Vagina (tissue), 2 donors: ENCODE data around the gene ETV5. TPM values are rescaled to one million over a fixed set of nuclear protein-coding genes. Genes with fewer than 3 reads are reported as not detected.

Experiments used
- DNase-seq, 2 donors: peaks; one replicate each; pipeline ENCODE4 v3.0.0-alpha.2; 2017; ENCODE audit errors: extremely low spot score in 2 of 2
- H3K27ac ChIP-seq: fragments of 200-600 bp; sonication (generic); one replicate; pipeline ENCODE4 v1.5.1; 2019
- H3K27me3 ChIP-seq: fragments of 200-600 bp; sonication (generic); one replicate; pipeline ENCODE4 v1.5.1; 2019
- H3K36me3 ChIP-seq, 2 donors: fragments of 200-600 bp; sonication (generic); one replicate each; pipeline ENCODE4 v1.5.1; 2017 to 2019
- H3K4me1 ChIP-seq: fragments of 200-600 bp; sonication (generic); one replicate; pipeline ENCODE4 v1.5.1; 2019
- H3K4me3 ChIP-seq, 2 donors: fragments of 200-600 bp; sonication (generic); 1 replicate in 1 of 2; 2 replicates in 1 of 2; pipeline ENCODE4 v1.5.1; 2016 to 2019
- H3K9me3 ChIP-seq: fragments of 200-600 bp; sonication (generic); one replicate; pipeline ENCODE4 v1.5.1; 2019
- POLR2A ChIP-seq, 2 donors: fragments of 450-650 bp; IDR thresholded peaks; one replicate each; pipeline ENCODE4 v1.6.1; 2017; ENCODE audit warnings: antibody characterized with exemption in 2 of 2, mild to moderate bottlenecking in 2 of 2, moderate library complexity in 2 of 2
- POLR2AphosphoS5 ChIP-seq, 2 donors: sonication (generic); formaldehyde crosslinking; IDR thresholded peaks; one replicate each; pipeline ENCODE4 v1.9.0; 2017; ENCODE audit warnings: antibody characterized with exemption in 2 of 2, mild to moderate bottlenecking in 2 of 2, low read depth in 1 of 2; ENCODE audit not compliant: insufficient read depth in 1 of 2
- intact Hi-C: fragments of 100-400 bp; cut with DNase I; formaldehyde crosslinking; loops from one replicate; pipeline ENCODE4 v1.15.1; 2023
- total RNA-seq: library from RNA; depleted of rRNA; stranded (reverse); fragments of >200 nt; gene quantifications from one replicate; pipeline ENCODE4 v1.2.3, GENCODE V29; 2016
- TF ChIP-seq, protein P1 (sequence below), 3 experiments: fragments of 450-650 bp in 2 of 3; fragments of 200-600 bp in 1 of 3; sonication (generic) in 1 of 3; IDR thresholded peaks; one replicate each; pipeline ENCODE4 v1.5.1; 2017 to 2019; ENCODE audit warnings: antibody characterized with exemption in 3 of 3, mild to moderate bottlenecking in 2 of 3, moderate library complexity in 2 of 3

ETV5 gene
- total RNA-seq, 1 donor from 2014 or later = 18.4 TPM

GRCh38 chr3:186093271-186093900 is 15.5 kb downstream of the ETV5 start:
- Histone ChIP-seq H3K36me3 (no peaks in the 10 kb centered on the region), H3K27me3 (no peaks in the 10 kb centered on the region), H3K27ac (no peak overlapping the region), H3K4me3 (no peak overlapping the region), H3K4me1 (peaks cover 22% of the 10 kb centered on the region), H3K9me3 (no peaks in the 10 kb centered on the region)
- intact Hi-C loops = loop anchor here (5.0 kb wide), 1 partner anchor 574 kb away; the partner anchor contains the start of gene HRG
- TF ChIP-seq, protein P1, sequence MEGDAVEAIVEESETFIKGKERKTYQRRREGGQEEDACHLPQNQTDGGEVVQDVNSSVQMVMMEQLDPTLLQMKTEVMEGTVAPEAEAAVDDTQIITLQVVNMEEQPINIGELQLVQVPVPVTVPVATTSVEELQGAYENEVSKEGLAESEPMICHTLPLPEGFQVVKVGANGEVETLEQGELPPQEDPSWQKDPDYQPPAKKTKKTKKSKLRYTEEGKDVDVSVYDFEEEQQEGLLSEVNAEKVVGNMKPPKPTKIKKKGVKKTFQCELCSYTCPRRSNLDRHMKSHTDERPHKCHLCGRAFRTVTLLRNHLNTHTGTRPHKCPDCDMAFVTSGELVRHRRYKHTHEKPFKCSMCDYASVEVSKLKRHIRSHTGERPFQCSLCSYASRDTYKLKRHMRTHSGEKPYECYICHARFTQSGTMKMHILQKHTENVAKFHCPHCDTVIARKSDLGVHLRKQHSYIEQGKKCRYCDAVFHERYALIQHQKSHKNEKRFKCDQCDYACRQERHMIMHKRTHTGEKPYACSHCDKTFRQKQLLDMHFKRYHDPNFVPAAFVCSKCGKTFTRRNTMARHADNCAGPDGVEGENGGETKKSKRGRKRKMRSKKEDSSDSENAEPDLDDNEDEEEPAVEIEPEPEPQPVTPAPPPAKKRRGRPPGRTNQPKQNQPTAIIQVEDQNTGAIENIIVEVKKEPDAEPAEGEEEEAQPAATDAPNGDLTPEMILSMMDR (IDR thresholded peaks at IDR 0.05) = no peak
- TF ChIP-seq POLR2AphosphoS5 (IDR thresholded peaks at IDR 0.05; ENCODE audit: insufficient read depth in 1 of 2, low read depth in 1 of 2) (no peak), POLR2A (IDR thresholded peaks at IDR 0.05) (no peak)
- no peak for DNase-seq

- no peaks in the 10 kb centered on the region for H3K27me3 ChIP-seq
- intact Hi-C loops = loop anchor here (5.0 kb wide), 1 partner anchor 575 kb away; the partner anchor contains the start of gene HRG
- H3K4me1 ChIP-seq = peaks cover 14% of the 10 kb centered on the region
- no peaks in the 10 kb centered on the region for H3K36me3 ChIP-seq
- H3K4me3 ChIP-seq = no peak overlapping the region
- TF ChIP-seq POLR2AphosphoS5 (IDR thresholded peaks at IDR 0.05; ENCODE audit: insufficient read depth in 1 of 2, low read depth in 1 of 2) (no peak), POLR2A (IDR thresholded peaks at IDR 0.05) (no peak)
- TF ChIP-seq, protein P1 (IDR thresholded peaks at IDR 0.05) = no peak
- no peak overlapping the region for H3K27ac ChIP-seq
- DNase-seq = no peak
- H3K9me3 ChIP-seq = no peaks in the 10 kb centered on the region
Measured at GRCh38 chr3:186092360-186093070, 16.4 kb downstream of the ETV5 start.

- H3K9me3 ChIP-seq = no peaks in the 10 kb centered on the region
- H3K27me3 ChIP-seq = no peaks in the 10 kb centered on the region
- H3K27ac ChIP-seq = no peak overlapping the region
- intact Hi-C loops = loop anchor here (5.0 kb wide), 1 partner anchor 576 kb away; the partner anchor contains the start of gene HRG
- TF ChIP-seq POLR2A (IDR thresholded peaks at IDR 0.05) (no peak), POLR2AphosphoS5 (IDR thresholded peaks at IDR 0.05; ENCODE audit: insufficient read depth in 1 of 2, low read depth in 1 of 2) (no peak)
- TF ChIP-seq, protein P1 (IDR thresholded peaks at IDR 0.05) = no peak
- H3K4me1 ChIP-seq = no peaks in the 10 kb centered on the region
- DNase-seq = no peak
- H3K36me3 ChIP-seq = no peaks in the 10 kb centered on the region
- H3K4me3 ChIP-seq = no peak overlapping the region
Measured at GRCh38 chr3:186090901-186091300, 18.0 kb downstream of the ETV5 start.

DNA sequence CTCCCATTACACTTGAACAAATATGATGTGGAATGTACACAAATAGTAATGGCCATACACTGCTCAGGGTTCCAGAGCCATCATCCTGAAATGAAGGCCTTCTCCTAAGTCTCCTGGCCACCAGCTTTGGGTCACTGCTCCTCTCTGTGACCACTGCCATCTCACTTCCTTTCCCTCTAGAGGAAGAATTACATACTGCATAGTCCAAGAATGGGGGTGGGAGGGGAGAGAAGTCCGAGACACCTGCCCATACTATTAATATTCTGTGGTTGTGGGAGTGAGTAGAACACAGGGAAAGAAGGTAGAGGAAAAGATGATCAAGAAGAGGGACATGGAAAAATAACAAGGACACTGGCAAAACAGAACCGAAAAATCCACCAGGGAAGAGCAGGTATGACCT is 20.6 kb downstream of the ETV5 start:
- intact Hi-C loops = no loop called here
- no peaks in the 10 kb centered on the region for H3K36me3 ChIP-seq
- no peaks in the 10 kb centered on the region for H3K27me3 ChIP-seq
- no peak overlapping the region for H3K27ac ChIP-seq
- no peak for DNase-seq
- TF ChIP-seq POLR2AphosphoS5 (IDR thresholded peaks at IDR 0.05; ENCODE audit: insufficient read depth in 1 of 2, low read depth in 1 of 2) (no peak), POLR2A (IDR thresholded peaks at IDR 0.05) (no peak)
- TF ChIP-seq, protein P1 (IDR thresholded peaks at IDR 0.05) = no peak
- H3K4me3 ChIP-seq = no peak overlapping the region
- H3K9me3 ChIP-seq = no peaks in the 10 kb centered on the region
- no peaks in the 10 kb centered on the region for H3K4me1 ChIP-seq

DNA sequence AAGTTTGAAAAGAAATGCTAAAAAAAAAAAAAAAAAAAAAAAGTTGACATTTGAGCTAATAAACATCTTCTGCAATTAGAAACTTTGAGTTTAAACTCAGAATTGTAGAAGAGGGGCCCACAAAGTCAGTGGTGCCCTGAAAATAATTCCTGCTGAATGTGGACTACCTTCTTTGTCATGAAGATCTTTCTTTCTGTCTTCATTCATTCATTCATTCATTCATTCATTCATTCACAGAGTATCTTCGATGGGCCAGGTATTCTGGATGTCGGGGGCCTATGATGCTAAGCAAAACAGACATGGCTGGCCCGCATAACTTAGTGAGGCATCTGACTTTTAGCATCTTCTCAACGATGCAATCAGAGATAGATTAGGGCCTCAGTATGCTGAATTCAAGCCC is 24.6 kb downstream of the ETV5 start:
- Histone ChIP-seq H3K27me3 (no peaks in the 10 kb centered on the region), H3K36me3 (peaks cover 0 to 5% of the 10 kb centered on the region in 2 donors), H3K27ac (no peak overlapping the region), H3K4me3 (no peak overlapping the region), H3K4me1 (no peaks in the 10 kb centered on the region), H3K9me3 (no peaks in the 10 kb centered on the region)
- TF ChIP-seq, protein P1 (IDR thresholded peaks at IDR 0.05) = no peak
- TF ChIP-seq POLR2AphosphoS5 (IDR thresholded peaks at IDR 0.05; ENCODE audit: insufficient read depth in 1 of 2, low read depth in 1 of 2) (no peak), POLR2A (IDR thresholded peaks at IDR 0.05) (no peak)
- intact Hi-C loops = no loop called here
- DNase-seq = no peak
